GM21526 (cell line): ENCODE results near the gene NPIPA8.
"Not testable (repeated sequence)": the region's sequence is repeated elsewhere in the genome, so short reads cannot be mapped to it uniquely, and the experiment has no call there.

Experiments used
- ATAC-seq: cut with Tn5 transposase; IDR thresholded peaks from one replicate; pipeline ENCODE4 v1.9.1; 2021; ENCODE audit warnings: moderate library complexity; ENCODE audit not compliant: unreplicated experiment, low FRiP score

The NPIPA8 gene

DNA sequence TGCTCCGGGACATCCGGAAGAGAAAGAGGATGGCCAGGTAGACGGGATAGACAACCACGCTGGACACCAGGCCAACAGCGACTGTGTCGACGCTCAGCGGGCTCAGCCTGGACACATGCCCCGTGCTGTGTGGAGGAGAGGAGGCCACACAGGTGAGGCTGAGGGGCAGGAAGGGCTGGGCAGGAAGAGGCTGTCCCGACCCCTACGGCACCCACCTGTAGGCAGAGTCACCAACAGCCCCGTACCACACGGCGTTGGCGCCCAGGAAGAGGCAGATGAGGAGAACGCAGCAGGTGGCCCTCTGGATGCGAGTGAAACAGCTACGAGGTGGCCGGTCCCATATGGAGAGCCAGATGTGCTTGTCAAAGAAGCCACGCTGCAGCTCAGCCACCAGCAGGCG is at the start of gene NPIPA8:
TSS of gene NPIPA8 (minus strand) at position 101 of the 400 bp plus-strand sequence. CDS start 4,074 bp downstream, outside the sequence.
- not testable (repeated sequence) for ATAC-seq

- ATAC-seq, result not testable (repeated sequence)
Measured at GRCh38 chr16:18385285-18385684, 48.7 kb upstream of the NPIPA8 start.

DNA sequence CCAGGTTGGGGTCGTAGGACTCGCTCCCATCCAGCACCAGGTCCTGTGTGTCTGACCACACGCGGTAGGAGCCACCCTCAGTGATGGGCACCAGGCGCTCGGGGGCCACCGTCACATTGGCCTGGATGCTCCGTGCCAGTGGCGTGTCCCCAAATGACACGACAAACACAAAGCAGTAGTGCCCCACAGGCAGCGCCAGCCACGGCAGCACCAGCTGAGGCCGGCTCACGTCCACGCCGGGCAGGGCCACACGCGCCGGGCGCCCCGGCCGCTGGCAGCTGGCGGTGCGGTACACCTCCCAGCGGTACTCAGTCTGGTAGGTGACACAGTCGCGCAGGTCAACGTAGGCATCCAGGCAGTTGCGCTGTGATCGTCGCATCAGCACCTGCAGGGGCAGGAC is 48.3 kb upstream of the NPIPA8 start:
- ATAC-seq, result not testable (repeated sequence)

DNA sequence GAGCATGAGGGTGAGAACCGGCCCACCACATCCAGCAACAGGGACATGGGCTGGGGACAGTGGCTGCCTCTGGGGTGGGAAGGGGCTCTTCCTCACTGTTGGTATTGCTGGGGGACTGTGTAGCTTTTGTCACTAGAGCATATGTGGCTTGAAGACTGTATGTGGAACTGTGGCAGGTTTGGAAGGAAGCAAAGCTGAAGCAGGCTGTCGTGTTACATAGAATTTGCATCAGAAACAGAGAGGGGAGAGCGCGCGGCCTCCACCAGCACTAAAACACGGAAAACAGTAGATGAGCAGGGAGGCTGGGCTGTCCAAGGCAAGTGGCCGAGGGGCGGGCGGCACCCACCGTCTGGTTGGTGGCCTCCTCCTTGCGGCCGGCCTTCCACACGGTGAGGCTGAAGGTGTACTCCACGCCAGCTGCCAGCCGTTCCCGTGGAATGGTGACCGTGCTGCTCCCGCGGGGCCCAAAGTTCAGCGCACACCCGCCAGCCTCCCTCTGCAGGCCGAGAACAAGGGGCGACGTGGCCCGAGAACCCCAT is 47.6 kb upstream of the NPIPA8 start:
- ATAC-seq, result not testable (repeated sequence)

DNA sequence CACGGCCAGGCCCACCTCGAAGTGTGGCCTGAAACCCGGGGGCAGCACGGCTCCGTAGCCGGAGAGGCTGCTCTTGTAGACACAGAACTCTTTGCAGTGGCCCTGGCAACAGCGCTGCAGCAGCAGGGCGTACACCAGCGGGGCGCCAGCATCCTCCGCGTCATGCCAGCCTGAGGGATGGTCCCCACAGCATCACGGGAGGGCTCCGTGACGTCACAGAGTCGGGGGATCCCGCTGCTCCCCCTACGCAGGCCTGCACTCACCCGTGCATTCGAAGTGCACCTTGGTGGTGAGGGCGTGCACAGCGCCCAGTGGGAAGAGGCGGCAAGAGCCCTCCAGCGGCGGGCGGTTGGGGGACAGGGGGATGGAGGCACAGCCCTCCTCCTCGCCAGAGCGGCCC is 46.2 kb upstream of the NPIPA8 start:
- ATAC-seq, result not testable (repeated sequence)

- not testable (repeated sequence) for ATAC-seq
Measured at GRCh38 chr16:18347742-18348141, 11.2 kb upstream of the NPIPA8 start.

GRCh38 chr16:18346993-18347392 is 10.5 kb upstream of the NPIPA8 start:
- not testable (repeated sequence) for ATAC-seq

GRCh38 chr16:18344634-18345033 is 8.1 kb upstream of the NPIPA8 start:
- ATAC-seq, result not testable (repeated sequence)

- not testable (repeated sequence) for ATAC-seq
Measured at GRCh38 chr16:18341986-18342385, 5.5 kb upstream of the NPIPA8 start.

- ATAC-seq, result not testable (repeated sequence)
Measured at GRCh38 chr16:18341417-18341960, 5.0 kb upstream of the NPIPA8 start.

DNA sequence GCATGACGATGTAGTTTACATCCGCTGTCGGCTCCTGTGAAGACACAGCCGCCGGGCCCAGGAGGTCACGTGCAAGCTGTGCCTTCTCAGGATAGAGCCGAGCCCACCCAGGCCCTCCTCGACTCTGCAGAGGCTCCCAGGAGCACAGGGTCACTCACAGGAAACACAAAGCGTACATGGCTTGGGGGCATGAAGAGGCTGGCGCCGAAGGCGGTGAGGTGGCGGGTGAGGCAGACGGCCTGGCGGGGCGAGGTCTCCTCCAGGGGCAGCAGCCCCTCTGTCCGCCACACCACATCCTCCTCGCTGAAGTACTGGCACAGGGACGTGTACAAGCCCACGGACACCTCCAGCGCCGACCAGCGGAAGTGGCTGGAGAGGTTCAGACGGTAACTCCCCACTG is 2.7 kb upstream of the NPIPA8 start:
- not testable (repeated sequence) for ATAC-seq

- not testable (repeated sequence) for ATAC-seq
Measured at GRCh38 chr16:18311811-18312210, 24.7 kb downstream of the NPIPA8 start.

DNA sequence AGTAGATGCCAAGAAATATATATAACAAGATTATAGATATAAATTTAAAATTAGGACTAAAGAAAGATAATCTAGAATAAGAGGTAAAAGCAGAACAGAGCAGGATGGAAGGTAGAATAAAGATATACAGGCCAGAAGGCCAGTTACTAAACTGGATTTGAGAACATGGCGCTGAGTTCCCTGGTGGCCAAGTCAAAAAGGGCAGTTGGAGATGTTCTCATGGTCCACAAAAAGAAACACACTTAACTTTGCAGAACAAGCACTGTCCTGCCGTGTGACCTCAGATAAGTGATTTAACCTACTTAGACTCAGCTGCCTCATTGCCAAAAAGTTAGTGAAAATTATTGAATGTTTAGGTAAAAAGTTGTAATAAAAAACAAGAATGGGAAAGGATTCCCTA is 27.4 kb downstream of the NPIPA8 start:
- ATAC-seq, result not testable (repeated sequence)

- ATAC-seq, result not testable (repeated sequence)
Measured at GRCh38 chr16:18307241-18307640, 29.3 kb downstream of the NPIPA8 start.

GRCh38 chr16:18306066-18306465 is 30.5 kb downstream of the NPIPA8 start:
- not testable (repeated sequence) for ATAC-seq

GRCh38 chr16:18303059-18303706 is 33.4 kb downstream of the NPIPA8 start:
- not testable (repeated sequence) for ATAC-seq

- not testable (repeated sequence) for ATAC-seq
Measured at GRCh38 chr16:18297714-18298113, 38.8 kb downstream of the NPIPA8 start.

GRCh38 chr16:18296931-18297330 is 39.6 kb downstream of the NPIPA8 start:
- not testable (repeated sequence) for ATAC-seq

GRCh38 chr16:18294371-18294770 is 42.2 kb downstream of the NPIPA8 start:
- not testable (repeated sequence) for ATAC-seq

- ATAC-seq, result not testable (repeated sequence)
Measured at GRCh38 chr16:18293337-18293956, 43.1 kb downstream of the NPIPA8 start.

- ATAC-seq, result not testable (repeated sequence)
Measured at GRCh38 chr16:18290959-18291358, 45.6 kb downstream of the NPIPA8 start.
